Endothelial cell of umbilical vein (primary cell): ENCODE data around the gene ST6GALNAC3. TPM values are rescaled to one million over a fixed set of nuclear protein-coding genes. Genes with fewer than 3 reads are reported as not detected.

ENCODE experiments used
- BruUV-seq: library from RNA; stranded (reverse); fragments of 400-500 nt; replicated peaks from 2 replicates; lab custom pipeline; 2021; lab: Mats Ljungman, UMichigan
- CTCF ChIA-PET: fragments of 300-600, 350-600 bp; sonication (Branson Sonifier 250); formaldehyde crosslinking; loops from one replicate; lab custom pipeline; 2021; ENCODE audit warnings: antibody characterized with exemption, inconsistent platforms; lab: Charles Lee
- POLR2A ChIA-PET: fragments of 300-600, 350-600 bp; sonication (Branson Sonifier 250); formaldehyde crosslinking; loops from one replicate; lab custom pipeline; 2021; ENCODE audit warnings: antibody characterized with exemption, inconsistent platforms; lab: Charles Lee
- DNase-seq: peaks from one replicate; pipeline ENCODE4 v3.0.0-alpha.2; 2011; ENCODE audit warnings: low read depth, low spot score
- FAIRE-seq: peaks from 2 replicates; lab custom pipeline; 2011; peaks lifted over from hg19 to GRCh38; lab: Jason Lieb, UNC
- H2AFZ ChIP-seq: 2 replicates; pipeline ENCODE4 v1.6.0; 2012; ENCODE audit warnings: low read depth, low read length, control low read depth, inconsistent platforms
- H3K27ac ChIP-seq: 2 replicates; pipeline ENCODE4 v1.5.1; 2011; ENCODE audit warnings: low read depth, mild to moderate bottlenecking, control low read depth, low read length, moderate library complexity; ENCODE audit not compliant: insufficient read depth
- H3K27me3 ChIP-seq, 2 experiments: 2 replicates each; pipeline versions ENCODE4 v1.6.0 to v1.6.1; 2011; ENCODE audit warnings: low read length in 2 of 2, mixed read lengths in 1 of 2; ENCODE audit not compliant: control insufficient read depth in 2 of 2, insufficient read depth in 2 of 2
- H3K36me3 ChIP-seq, 2 experiments: 2 replicates in 1 of 2; 3 replicates in 1 of 2; pipeline ENCODE4 v1.5.1; 2011; ENCODE audit warnings: low read length in 2 of 2, mild to moderate bottlenecking in 1 of 2, moderate library complexity in 1 of 2; ENCODE audit not compliant: control insufficient read depth in 2 of 2, insufficient read depth in 2 of 2; ENCODE audit errors: extremely low read depth in 1 of 2
- H3K4me1 ChIP-seq: 3 replicates; pipeline ENCODE4 v1.5.1; 2011; ENCODE audit warnings: mild to moderate bottlenecking, low read length; ENCODE audit not compliant: control insufficient read depth, insufficient read depth; ENCODE audit errors: extremely low read depth
- H3K4me2 ChIP-seq: 2 replicates; pipeline ENCODE4 v1.6.1; 2011; ENCODE audit warnings: low read length, control low read depth, mixed read lengths; ENCODE audit not compliant: insufficient read depth
- H3K4me3 ChIP-seq, 3 experiments: fragments of 200-600 bp in 1 of 3; sonication (generic), shearing (Covaris generic) in 1 of 3; replicated peaks in 1 of 3; 2 replicates each; pipeline ENCODE4 v1.5.1; 2011 to 2016; ENCODE audit warnings: control low read depth in 3 of 3, low read length in 3 of 3, mild to moderate bottlenecking in 2 of 3, inconsistent platforms in 1 of 3, low read depth in 1 of 3, moderate library complexity in 1 of 3; ENCODE audit not compliant: insufficient read depth in 1 of 3
- H3K79me2 ChIP-seq: 2 replicates; pipeline ENCODE4 v1.6.0; 2012; ENCODE audit warnings: low read length, inconsistent platforms; ENCODE audit not compliant: control insufficient read depth, insufficient read depth
- H3K9ac ChIP-seq: replicated peaks from 2 replicates; pipeline ENCODE3; 2011; ENCODE audit warnings: low read length, control low read depth; ENCODE audit not compliant: insufficient read depth; ENCODE audit errors: extremely low read depth
- H3K9me1 ChIP-seq: replicated peaks from 3 replicates; pipeline ENCODE4 v1.6.0; 2011; ENCODE audit warnings: mild to moderate bottlenecking, low read length; ENCODE audit not compliant: control insufficient read depth, insufficient read depth; ENCODE audit errors: extremely low read depth
- H3K9me3 ChIP-seq: replicated peaks from 2 replicates; pipeline ENCODE4 v1.5.1; 2012; ENCODE audit warnings: low read length, inconsistent platforms; ENCODE audit not compliant: control insufficient read depth, insufficient read depth
- H4K20me1 ChIP-seq: replicated peaks from 2 replicates; pipeline ENCODE3; 2011; ENCODE audit warnings: mild to moderate bottlenecking, low read length; ENCODE audit not compliant: control insufficient read depth, insufficient read depth; ENCODE audit errors: extremely low read depth
- CTCF ChIP-seq, 2 donors: IDR thresholded peaks; 1 replicate in 1 of 2; 2 replicates in 1 of 2; pipeline ENCODE4 v1.5.1; 2011; ENCODE audit warnings: low read length in 2 of 2, mild to moderate bottlenecking in 2 of 2, moderate library complexity in 2 of 2, control low read depth in 1 of 2, inconsistent platforms in 1 of 2, low read depth in 1 of 2; ENCODE audit not compliant: insufficient read depth in 1 of 2; ENCODE audit errors: extremely low read depth in 1 of 2
- EZH2 ChIP-seq: IDR thresholded peaks from 2 replicates; pipeline ENCODE4 v1.6.1; 2012; ENCODE audit warnings: borderline replicate concordance, low read depth, mild to moderate bottlenecking, moderate library complexity, low read length, inconsistent platforms; ENCODE audit not compliant: severe bottlenecking
- FOS ChIP-seq: IDR thresholded peaks from 2 replicates; pipeline ENCODE4 v1.6.1; 2011; ENCODE audit warnings: mild to moderate bottlenecking, low read length, moderate library complexity, borderline replicate concordance; ENCODE audit not compliant: insufficient read depth
- GATA2 ChIP-seq: IDR thresholded peaks from 2 replicates; pipeline ENCODE4 v1.7.0; 2011; ENCODE audit warnings: low read depth, mild to moderate bottlenecking, moderate library complexity, mixed read lengths, low read length; ENCODE audit not compliant: insufficient read length, insufficient read depth
- JUN ChIP-seq: IDR thresholded peaks from 2 replicates; pipeline ENCODE4 v1.6.1; 2011; ENCODE audit warnings: borderline replicate concordance, low read depth; ENCODE audit not compliant: insufficient read length, insufficient read depth
- MAX ChIP-seq: IDR thresholded peaks from 2 replicates; pipeline ENCODE4 v1.6.1; 2011; ENCODE audit not compliant: insufficient read depth, insufficient read length
- MYC ChIP-seq: IDR thresholded peaks from one replicate; pipeline ENCODE4 v1.6.1; 2011; ENCODE audit warnings: mild to moderate bottlenecking, low read depth, low read length
- POLR2A ChIP-seq: IDR thresholded peaks from 2 replicates; pipeline ENCODE4 v1.6.1; 2012; ENCODE audit warnings: low read depth, mild to moderate bottlenecking, control low read depth, low read length
- POLR2AphosphoS5 ChIP-seq: IDR thresholded peaks from 2 replicates; pipeline ENCODE4 v1.6.1; 2012; ENCODE audit warnings: low read depth, mild to moderate bottlenecking, control low read depth, low read length, moderate library complexity; ENCODE audit not compliant: insufficient read depth
- dilution Hi-C: fragments of 300-500 bp; cut with MboI; formaldehyde crosslinking; loops from one replicate; pipeline ENCODE4 v1.15.0; 2019; ENCODE audit warnings: low sequenced_read_pairs; ENCODE audit not compliant: extremely low pct_ligation_motif_present
- intact Hi-C: fragments of 100-400 bp; cut with micrococcal nuclease; formaldehyde crosslinking; loops from one replicate; pipeline ENCODE4 v1.10.0; 2022
- polyA plus RNA-seq, 4 experiments: library from polyadenylated mRNA; depleted of rRNA in 3 of 4; stranded (reverse) in 3 of 4; unstranded in 1 of 4; fragments of >200 nt; gene quantifications; 2 replicates each; pipeline versions ENCODE4 v1.2.1 to v1.2.3, GENCODE V29; 2011 to 2012; ENCODE audit warnings: missing spikeins in 1 of 4
- total RNA-seq: library from RNA; stranded (reverse); gene quantifications from 2 replicates; pipeline ENCODE4 v1.2.3, GENCODE V29; 2021

The ST6GALNAC3 gene
- total and polyA plus RNA-seq, 2 donors (not counting 3 experiments of a cell fraction or from before 2014, with no cell fraction given) = 7.6 to 48.3 TPM

- no peaks in the 10 kb centered on the region for H3K9me3 ChIP-seq
- ChIA-PET CTCF (no interaction called here), POLR2A (no interaction called here)
- no peak overlapping the region for H3K27ac ChIP-seq
- no peak overlapping the region for H3K9ac ChIP-seq
- dilution Hi-C loops (no loop called here), intact Hi-C loops (no loop called here)
- DNase-seq (no peak), FAIRE-seq (no peak)
- no peaks in the 10 kb centered on the region for H3K27me3 ChIP-seq
- no peaks in the 10 kb centered on the region for H3K4me1 ChIP-seq
- H3K79me2 ChIP-seq = no peaks in the 10 kb centered on the region
- H3K36me3 ChIP-seq = no peaks in the 10 kb centered on the region
- no peak overlapping the region for H2AFZ ChIP-seq
- no peak overlapping the region for H3K4me2 ChIP-seq
- no TSS peak for BruUV-seq
- H4K20me1 ChIP-seq = no peaks in the 10 kb centered on the region
- H3K9me1 ChIP-seq = peaks cover 3% of the 10 kb centered on the region
- TF ChIP-seq EZH2 = no peak
- no peak for TF ChIP-seq MYC
- TF ChIP-seq POLR2A = no peak
- TF ChIP-seq POLR2AphosphoS5 = no peak
- TF ChIP-seq GATA2 = no peak
- no peak for TF ChIP-seq JUN
- TF ChIP-seq CTCF (IDR thresholded peaks at IDR 0.05; ENCODE audit: extremely low read depth in 1 of 2, insufficient read depth in 1 of 2, low read depth in 1 of 2, low read length in 2 of 2) = no peak
- no peak for TF ChIP-seq FOS
- TF ChIP-seq MAX = no peak
- H3K4me3 ChIP-seq = no peak overlapping the region
Measured at GRCh38 chr1:76299036-76299435, 224.5 kb downstream of the ST6GALNAC3 start.
